Mononuclear cell (primary cell): ENCODE data around the gene ACP4. TPM values are rescaled to one million over a fixed set of nuclear protein-coding genes. Genes with fewer than 3 reads are reported as not detected.

Experiments
- H3K27me3 ChIP-seq: 2 replicates; pipeline ENCODE4 v1.6.0; 2011; ENCODE audit warnings: low read length, control low read depth; ENCODE audit not compliant: insufficient read depth
- H3K4me1 ChIP-seq: 2 replicates; pipeline ENCODE4 v1.5.1; 2011; ENCODE audit warnings: mild to moderate bottlenecking, low read length, control low read depth; ENCODE audit not compliant: insufficient read depth
- H3K4me3 ChIP-seq: 2 replicates; pipeline ENCODE4 v1.5.1; 2011; ENCODE audit warnings: mild to moderate bottlenecking, low read length, moderate library complexity
- H3K9me3 ChIP-seq: 2 replicates; pipeline ENCODE4 v1.5.1; 2011; ENCODE audit warnings: low read depth, mild to moderate bottlenecking, control low read depth, low read length
- total RNA-seq: library from RNA; depleted of rRNA; stranded (reverse); fragments of >200 nt; gene quantifications from one replicate; pipeline ENCODE4 v1.2.3, GENCODE V29; 2012

Gene ACP4
- total RNA-seq, 1 donor: not detected

GRCh38 chr19:50835103-50835784 lies 45.0 kb downstream of the ACP4 start:
- Histone ChIP-seq H3K27me3 (peaks cover 19% of the 10 kb centered on the region), H3K9me3 (no peaks in the 10 kb centered on the region), H3K4me3 (peak overlapping the region; percentile 33), H3K4me1 (peaks cover 6% of the 10 kb centered on the region)

GRCh38 chr19:50835785-50836542 lies 45.7 kb downstream of the ACP4 start:
- peaks cover 6% of the 10 kb centered on the region for H3K4me1 ChIP-seq
- peaks cover 19% of the 10 kb centered on the region for H3K27me3 ChIP-seq
- H3K4me3 ChIP-seq: peak overlapping the region; percentile 33
- no peaks in the 10 kb centered on the region for H3K9me3 ChIP-seq

- H3K9me3 ChIP-seq: no peaks in the 10 kb centered on the region
- peaks cover 6% of the 10 kb centered on the region for H3K4me1 ChIP-seq
- no peak overlapping the region for H3K4me3 ChIP-seq
- peaks cover 19% of the 10 kb centered on the region for H3K27me3 ChIP-seq
These were observed 46.5 kb downstream of the ACP4 start for GRCh38 chr19:50836543-50837195.

GRCh38 chr19:50837300-50837699 lies 47.1 kb downstream of the ACP4 start:
- peaks cover 6% of the 10 kb centered on the region for H3K4me1 ChIP-seq
- peaks cover 19% of the 10 kb centered on the region for H3K27me3 ChIP-seq
- no peak overlapping the region for H3K4me3 ChIP-seq
- no peaks in the 10 kb centered on the region for H3K9me3 ChIP-seq

- H3K27me3 ChIP-seq: peaks cover 19% of the 10 kb centered on the region
- no peaks in the 10 kb centered on the region for H3K9me3 ChIP-seq
These were observed 48.0 kb downstream of the ACP4 start for GRCh38 chr19:50838239-50838638.

GRCh38 chr19:50839712-50840655 lies 49.8 kb downstream of the ACP4 start:
- H3K9me3 ChIP-seq: no peaks in the 10 kb centered on the region
- peaks cover 6% of the 10 kb centered on the region for H3K4me1 ChIP-seq
- no peak overlapping the region for H3K4me3 ChIP-seq
- H3K27me3 ChIP-seq: peaks cover 15% of the 10 kb centered on the region

More at GRCh38 chr19:50838239-50838638, 48.0 kb downstream of the ACP4 start:
- Histone ChIP-seq H3K4me3 (no peak overlapping the region), H3K4me1 (peaks cover 6% of the 10 kb centered on the region)

- H3K4me3 ChIP-seq: no peak overlapping the region
- no peaks in the 10 kb centered on the region for H3K9me3 ChIP-seq
- no peaks in the 10 kb centered on the region for H3K4me1 ChIP-seq
- no peaks in the 10 kb centered on the region for H3K27me3 ChIP-seq
These were observed 51.9 kb downstream of the ACP4 start for GRCh38 chr19:50842130-50842529.

- Histone ChIP-seq H3K9me3 (no peaks in the 10 kb centered on the region), H3K4me1 (no peaks in the 10 kb centered on the region), H3K27me3 (no peaks in the 10 kb centered on the region), H3K4me3 (no peak overlapping the region)
These were observed 53.0 kb downstream of the ACP4 start for GRCh38 chr19:50843205-50843604.

GRCh38 chr19:50843701-50844221 lies 53.5 kb downstream of the ACP4 start:
- H3K4me1 ChIP-seq: no peaks in the 10 kb centered on the region

GRCh38 chr19:50844296-50844935 lies 54.2 kb downstream of the ACP4 start:
- H3K4me1 ChIP-seq: no peaks in the 10 kb centered on the region

More at GRCh38 chr19:50843701-50844221, 53.5 kb downstream of the ACP4 start:
- no peaks in the 10 kb centered on the region for H3K9me3 ChIP-seq
- H3K4me3 ChIP-seq: no peak overlapping the region
- no peaks in the 10 kb centered on the region for H3K27me3 ChIP-seq

More at GRCh38 chr19:50844296-50844935, 54.2 kb downstream of the ACP4 start:
- no peaks in the 10 kb centered on the region for H3K9me3 ChIP-seq
- H3K27me3 ChIP-seq: no peaks in the 10 kb centered on the region
- H3K4me3 ChIP-seq: no peak overlapping the region

Other genes with a start within 250 kb of the ACP4 start
- gene LRRC4B, start 222.0 kb upstream of the ACP4 start, total RNA-seq: not detected
- not detected for gene SYT3, start 150.5 kb upstream of the ACP4 start, total RNA-seq
- not detected for gene C19orf81, start 141.0 kb upstream of the ACP4 start, total RNA-seq
- 0.21 TPM for gene SHANK1, start 70.6 kb upstream of the ACP4 start, total RNA-seq
- gene CLEC11A, start 67.1 kb upstream of the ACP4 start, total RNA-seq: 3.8 TPM
- gene GPR32, start 20.0 kb upstream of the ACP4 start, total RNA-seq: not detected
- not detected for gene KLK1, start 33.4 kb downstream of the ACP4 start, total RNA-seq
- not detected for gene KLK15, start 43.2 kb downstream of the ACP4 start, total RNA-seq
- gene KLK3, start 64.5 kb downstream of the ACP4 start, total RNA-seq: 0.31 TPM
- gene KLK2, start 83.0 kb downstream of the ACP4 start, total RNA-seq: 0.31 TPM
- 0.21 TPM for gene KLK4, start 121.0 kb downstream of the ACP4 start, total RNA-seq
- not detected for gene KLK5, start 162.6 kb downstream of the ACP4 start, total RNA-seq
- gene KLK6, start 179.2 kb downstream of the ACP4 start, total RNA-seq: not detected
- gene KLK7, start 193.5 kb downstream of the ACP4 start, total RNA-seq: not detected
- not detected for gene KLK8, start 211.2 kb downstream of the ACP4 start, total RNA-seq
- not detected for gene KLK10, start 229.3 kb downstream of the ACP4 start, total RNA-seq
- not detected for gene KLK11, start 236.2 kb downstream of the ACP4 start, total RNA-seq
- not detected for gene KLK12, start 244.6 kb downstream of the ACP4 start, total RNA-seq